ENCODE measurements around the gene PALM. TPM values are rescaled to one million over a fixed set of nuclear protein-coding genes. Genes with fewer than 3 reads are reported as not detected.
A peak's percentile ranks its signal among the peaks of the same experiment; 100 is the strongest.

Gene PALM
- total RNA-seq, 5 donors from 2014 or later (not counting 1 experiment from before 2014, with no cell fraction given) = 0.19 to 0.57 (median 0.41) TPM; not detected in 1

GRCh38 chr19:719636-720344, 11.1 kb downstream of the PALM start:
- H3K36me3 Mint-ChIP-seq = peaks cover 3% of the 10 kb centered on the region
- Histone ChIP-seq H3K4me1 (ENCODE audit: control insufficient read depth in 1 of 2, extremely low read depth in 1 of 2, insufficient read depth in 2 of 2, low read length in 2 of 2) (peaks cover 0 to 5% of the 10 kb centered on the region in 2 experiments), H3K27ac (ENCODE audit: low read length) (no peak overlapping the region), H3K27me3 (replicated peaks in 1 of 2; ENCODE audit: control insufficient read depth in 2 of 2, extremely low read depth in 1 of 2, insufficient read depth in 2 of 2, low read length in 1 of 2) (peaks cover 0 to 70% of the 10 kb centered on the region in 2 experiments), H3K9me3 (no peaks in the 10 kb centered on the region), H3K36me3 (ENCODE audit: control insufficient read depth in 2 of 2, extremely low read depth in 1 of 2, insufficient read depth in 1 of 2, low read length in 1 of 2) (no peaks in the 10 kb centered on the region), H3K4me3 (ENCODE audit: control insufficient read depth in 1 of 2, extremely low read depth in 1 of 2, low read length in 1 of 2) (no peak overlapping the region)
- POLR2A ChIA-PET = no interaction called here
- ATAC-seq (replicated peaks in 1 of 4) (no peak), DNase-seq (peak in 1 of 35 experiments; percentile 13)
- no peak overlapping the region for H3K27ac Mint-ChIP-seq
- WGBS (ENCODE audit: insufficient coverage) = 27% methylated on average over 36 of the region's 79 CpGs
- H3K4me3 Mint-ChIP-seq = no peak overlapping the region
- peaks cover 0 to 2% (median 0%) of the 10 kb centered on the region in 3 donors for H3K4me1 Mint-ChIP-seq
- H3K9me3 Mint-ChIP-seq = peaks cover 5% of the 10 kb centered on the region in 3 donors
- CTCF ChIA-PET = no interaction called here
- H3K27me3 Mint-ChIP-seq = peaks cover 21 to 34% of the 10 kb centered on the region in 2 donors

- no peak overlapping the region for H3K27ac ChIP-seq (ENCODE audit: low read length)
- peaks cover 0 to 2% (median 0%) of the 10 kb centered on the region in 3 donors for H3K4me1 Mint-ChIP-seq
- WGBS (ENCODE audit: insufficient coverage) = 21% methylated on average over 38 of the region's 58 CpGs
- CTCF ChIA-PET = no interaction called here
- no peak for DNase-seq
- H3K27ac Mint-ChIP-seq = no peak overlapping the region
- H3K9me3 ChIP-seq = no peaks in the 10 kb centered on the region
- H3K4me3 ChIP-seq (ENCODE audit: control insufficient read depth in 1 of 2, extremely low read depth in 1 of 2, low read length in 1 of 2) = no peak overlapping the region
- peaks cover 1 to 2% (median 1%) of the 10 kb centered on the region in 3 donors for H3K9me3 Mint-ChIP-seq
- peaks cover under 1% of the 10 kb centered on the region for H3K36me3 Mint-ChIP-seq
- H3K27me3 ChIP-seq (replicated peaks in 1 of 2; ENCODE audit: control insufficient read depth in 2 of 2, extremely low read depth in 1 of 2, insufficient read depth in 2 of 2, low read length in 1 of 2) = peaks cover 0 to 69% of the 10 kb centered on the region in 2 experiments
- no peak for ATAC-seq (replicated peaks in 1 of 4)
- peaks cover 0 to 5% of the 10 kb centered on the region in 2 experiments for H3K4me1 ChIP-seq (ENCODE audit: control insufficient read depth in 1 of 2, extremely low read depth in 1 of 2, insufficient read depth in 2 of 2, low read length in 2 of 2)
- POLR2A ChIA-PET = no interaction called here
- peaks cover 17 to 34% of the 10 kb centered on the region in 2 donors for H3K27me3 Mint-ChIP-seq
- no peak overlapping the region for H3K4me3 Mint-ChIP-seq
- no peaks in the 10 kb centered on the region for H3K36me3 ChIP-seq (ENCODE audit: control insufficient read depth in 2 of 2, extremely low read depth in 1 of 2, insufficient read depth in 1 of 2, low read length in 1 of 2)
Measured at GRCh38 chr19:720345-721160, 11.8 kb downstream of the PALM start.

- Histone ChIP-seq H3K9me3 (no peaks in the 10 kb centered on the region), H3K27ac (ENCODE audit: low read length) (no peak overlapping the region), H3K27me3 (replicated peaks in 1 of 2; ENCODE audit: control insufficient read depth in 2 of 2, extremely low read depth in 1 of 2, insufficient read depth in 2 of 2, low read length in 1 of 2) (peaks cover 0 to 67% of the 10 kb centered on the region in 2 experiments), H3K4me3 (ENCODE audit: control insufficient read depth in 1 of 2, extremely low read depth in 1 of 2, low read length in 1 of 2) (no peak overlapping the region), H3K4me1 (ENCODE audit: control insufficient read depth in 1 of 2, extremely low read depth in 1 of 2, insufficient read depth in 2 of 2, low read length in 2 of 2) (peaks cover 0 to 5% of the 10 kb centered on the region in 2 experiments), H3K36me3 (ENCODE audit: control insufficient read depth in 2 of 2, extremely low read depth in 1 of 2, insufficient read depth in 1 of 2, low read length in 1 of 2) (no peaks in the 10 kb centered on the region)
- peaks cover 16 to 36% of the 10 kb centered on the region in 2 donors for H3K27me3 Mint-ChIP-seq
- H3K4me1 Mint-ChIP-seq = peaks cover 0 to 2% (median 0%) of the 10 kb centered on the region in 3 donors
- ChIA-PET POLR2A (no interaction called here), CTCF (no interaction called here)
- H3K9me3 Mint-ChIP-seq = no peaks in the 10 kb centered on the region
- DNase-seq (no peak), ATAC-seq (replicated peaks in 1 of 4) (no peak)
- 62% methylated on average over 16 of the region's 17 CpGs for WGBS (ENCODE audit: insufficient coverage)
- no peak overlapping the region for H3K27ac Mint-ChIP-seq
- H3K36me3 Mint-ChIP-seq = no peaks in the 10 kb centered on the region
- H3K4me3 Mint-ChIP-seq = no peak overlapping the region
Measured at GRCh38 chr19:722553-723101, 13.9 kb downstream of the PALM start.

- Mint-ChIP-seq H3K4me1 (peaks cover 0 to 2% (median 0%) of the 10 kb centered on the region in 3 donors), H3K4me3 (no peak overlapping the region), H3K27me3 (peaks cover 10 to 30% of the 10 kb centered on the region in 2 donors), H3K36me3 (no peaks in the 10 kb centered on the region), H3K9me3 (no peaks in the 10 kb centered on the region), H3K27ac (no peak overlapping the region)
- ChIA-PET POLR2A (no interaction called here), CTCF (interaction anchor here in 1 of 2 donors (0.6 kb wide), 1 partner anchor 11 kb away, joined by 3 read pairs; no protein-coding TSS in a partner anchor)
- no peaks in the 10 kb centered on the region for H3K9me3 ChIP-seq
- no peaks in the 10 kb centered on the region for H3K36me3 ChIP-seq (ENCODE audit: control insufficient read depth in 2 of 2, extremely low read depth in 1 of 2, insufficient read depth in 1 of 2, low read length in 1 of 2)
- WGBS (ENCODE audit: insufficient coverage) = 93% methylated on average over 6 of the region's 13 CpGs
- no peak for DNase-seq
- peaks cover 0 to 68% of the 10 kb centered on the region in 2 experiments for H3K27me3 ChIP-seq (replicated peaks in 1 of 2; ENCODE audit: control insufficient read depth in 2 of 2, extremely low read depth in 1 of 2, insufficient read depth in 2 of 2, low read length in 1 of 2)
- ATAC-seq (replicated peaks in 1 of 4) = no peak
- H3K27ac ChIP-seq (ENCODE audit: low read length) = no peak overlapping the region
- no peak overlapping the region for H3K4me3 ChIP-seq (ENCODE audit: control insufficient read depth in 1 of 2, extremely low read depth in 1 of 2, low read length in 1 of 2)
- peaks cover 0 to 5% of the 10 kb centered on the region in 2 experiments for H3K4me1 ChIP-seq (ENCODE audit: control insufficient read depth in 1 of 2, extremely low read depth in 1 of 2, insufficient read depth in 2 of 2, low read length in 2 of 2)
Measured at GRCh38 chr19:723247-723646, 14.5 kb downstream of the PALM start.

- WGBS (ENCODE audit: insufficient coverage) = 81% methylated on average over 12 of the region's 18 CpGs
- Mint-ChIP-seq H3K4me1 (peaks cover 0 to 2% (median 0%) of the 10 kb centered on the region in 3 donors), H3K27ac (no peak overlapping the region), H3K4me3 (no peak overlapping the region), H3K9me3 (no peaks in the 10 kb centered on the region), H3K36me3 (no peaks in the 10 kb centered on the region), H3K27me3 (peaks cover 5 to 25% of the 10 kb centered on the region in 2 donors)
- no peaks in the 10 kb centered on the region for H3K9me3 ChIP-seq
- ChIA-PET CTCF (interaction anchor here in 1 of 2 donors (0.6 kb wide), 1 partner anchor 11 kb away, joined by 3 read pairs; no protein-coding TSS in a partner anchor), POLR2A (no interaction called here)
- H3K27me3 ChIP-seq (replicated peaks in 1 of 2; ENCODE audit: control insufficient read depth in 2 of 2, extremely low read depth in 1 of 2, insufficient read depth in 2 of 2, low read length in 1 of 2) = peaks cover 0 to 64% of the 10 kb centered on the region in 2 experiments
- peaks cover 0 to 5% of the 10 kb centered on the region in 2 experiments for H3K4me1 ChIP-seq (ENCODE audit: control insufficient read depth in 1 of 2, extremely low read depth in 1 of 2, insufficient read depth in 2 of 2, low read length in 2 of 2)
- no peak overlapping the region for H3K27ac ChIP-seq (ENCODE audit: low read length)
- H3K4me3 ChIP-seq (ENCODE audit: control insufficient read depth in 1 of 2, extremely low read depth in 1 of 2, low read length in 1 of 2) = no peak overlapping the region
- no peaks in the 10 kb centered on the region for H3K36me3 ChIP-seq (ENCODE audit: control insufficient read depth in 2 of 2, extremely low read depth in 1 of 2, insufficient read depth in 1 of 2, low read length in 1 of 2)
- ATAC-seq (replicated peaks in 1 of 4) = no peak
- DNase-seq = no peak
Measured at GRCh38 chr19:723714-724113, 15.0 kb downstream of the PALM start.

- H3K4me3 ChIP-seq (ENCODE audit: control insufficient read depth in 1 of 2, extremely low read depth in 1 of 2, low read length in 1 of 2) = no peak overlapping the region
- no peak overlapping the region for H3K4me3 Mint-ChIP-seq
- no peak for DNase-seq
- H3K27ac ChIP-seq (ENCODE audit: low read length) = no peak overlapping the region
- no peaks in the 10 kb centered on the region for H3K36me3 Mint-ChIP-seq
- H3K4me1 Mint-ChIP-seq = peaks cover 0 to 2% (median 0%) of the 10 kb centered on the region in 3 donors
- ATAC-seq (replicated peaks in 1 of 4) = no peak
- H3K9me3 ChIP-seq = no peaks in the 10 kb centered on the region
- H3K27ac Mint-ChIP-seq = no peak overlapping the region
- no peaks in the 10 kb centered on the region for H3K4me1 ChIP-seq (ENCODE audit: control insufficient read depth in 1 of 2, extremely low read depth in 1 of 2, insufficient read depth in 2 of 2, low read length in 2 of 2)
- ChIA-PET POLR2A (no interaction called here), CTCF (no interaction called here)
- no peaks in the 10 kb centered on the region for H3K9me3 Mint-ChIP-seq
- peaks cover 4 to 22% of the 10 kb centered on the region in 2 donors for H3K27me3 Mint-ChIP-seq
- H3K27me3 ChIP-seq (replicated peaks in 1 of 2; ENCODE audit: control insufficient read depth in 2 of 2, extremely low read depth in 1 of 2, insufficient read depth in 2 of 2, low read length in 1 of 2) = peaks cover 0 to 52% of the 10 kb centered on the region in 2 experiments
- 68% methylated on average over 5 of the region's 13 CpGs for WGBS (ENCODE audit: insufficient coverage)
- H3K36me3 ChIP-seq (ENCODE audit: control insufficient read depth in 2 of 2, extremely low read depth in 1 of 2, insufficient read depth in 1 of 2, low read length in 1 of 2) = no peaks in the 10 kb centered on the region
Measured at GRCh38 chr19:725461-726089, 16.8 kb downstream of the PALM start.

All from T-cell (primary cell).